Brain microvascular endothelial cell (primary cell): ENCODE measurements around the gene CNIH3.

Source experiments
- DNase-seq: peaks from one replicate; pipeline ENCODE4 v3.0.0-alpha.2; 2020
- H3K27ac ChIP-seq: fragments of 250-450 bp; sonication (Bioruptor Pico); 2 replicates; pipeline ENCODE4 v1.5.1; 2020; ENCODE audit warnings: mild to moderate bottlenecking, moderate library complexity
- H3K27me3 ChIP-seq: fragments of 250-450 bp; sonication (Bioruptor Pico); replicated peaks from 2 replicates; pipeline ENCODE4 v1.5.1; 2020; ENCODE audit warnings: mild to moderate bottlenecking
- H3K36me3 ChIP-seq: fragments of 250-450 bp; sonication (Bioruptor Pico); replicated peaks from 2 replicates; pipeline ENCODE4 v1.5.1; 2020; ENCODE audit warnings: mild to moderate bottlenecking
- H3K4me3 ChIP-seq: 2 replicates; pipeline ENCODE4 v1.5.1; 2011; ENCODE audit warnings: low read depth, mild to moderate bottlenecking, control low read depth, low read length, moderate library complexity
- in situ Hi-C: cut with HindIII; loops from 2 replicates; pipeline ENCODE4 v1.10.0; 2017; ENCODE audit warnings: low sequenced_read_pairs, low pct_ligation_motif_present
- TF ChIP-seq, protein P1 (sequence below): IDR thresholded peaks from 2 replicates; pipeline ENCODE4 v1.5.1; 2011; ENCODE audit warnings: low read depth, mild to moderate bottlenecking, moderate library complexity, low read length, control low read depth, inconsistent platforms; ENCODE audit errors: missing control alignments

CNIH3 gene

DNA sequence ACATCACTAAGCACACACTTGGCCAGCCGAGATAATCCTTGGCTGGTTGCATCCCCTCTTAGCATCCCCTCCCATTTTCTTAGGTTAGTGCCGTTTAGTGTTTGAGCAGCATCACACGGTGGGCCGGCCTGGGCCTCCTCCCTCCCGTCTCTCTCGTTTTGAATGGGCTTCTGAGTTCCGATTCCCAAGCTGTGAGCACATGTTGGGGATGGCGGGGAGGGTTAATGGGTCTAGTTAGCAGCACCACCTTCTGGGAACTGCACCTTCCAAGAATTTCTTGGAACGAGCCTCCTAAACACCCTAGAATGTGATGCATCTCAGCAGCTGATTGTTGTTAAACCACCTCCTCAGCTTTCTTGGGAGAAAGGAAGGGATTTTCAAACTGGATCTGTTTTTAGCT is 73.3 kb downstream of the CNIH3 start:
- in situ Hi-C loops = no loop called here
- no peaks in the 10 kb centered on the region for H3K27me3 ChIP-seq
- H3K36me3 ChIP-seq = no peaks in the 10 kb centered on the region
- H3K4me3 ChIP-seq = no peak overlapping the region
- no peak overlapping the region for H3K27ac ChIP-seq
- TF ChIP-seq, protein P1, sequence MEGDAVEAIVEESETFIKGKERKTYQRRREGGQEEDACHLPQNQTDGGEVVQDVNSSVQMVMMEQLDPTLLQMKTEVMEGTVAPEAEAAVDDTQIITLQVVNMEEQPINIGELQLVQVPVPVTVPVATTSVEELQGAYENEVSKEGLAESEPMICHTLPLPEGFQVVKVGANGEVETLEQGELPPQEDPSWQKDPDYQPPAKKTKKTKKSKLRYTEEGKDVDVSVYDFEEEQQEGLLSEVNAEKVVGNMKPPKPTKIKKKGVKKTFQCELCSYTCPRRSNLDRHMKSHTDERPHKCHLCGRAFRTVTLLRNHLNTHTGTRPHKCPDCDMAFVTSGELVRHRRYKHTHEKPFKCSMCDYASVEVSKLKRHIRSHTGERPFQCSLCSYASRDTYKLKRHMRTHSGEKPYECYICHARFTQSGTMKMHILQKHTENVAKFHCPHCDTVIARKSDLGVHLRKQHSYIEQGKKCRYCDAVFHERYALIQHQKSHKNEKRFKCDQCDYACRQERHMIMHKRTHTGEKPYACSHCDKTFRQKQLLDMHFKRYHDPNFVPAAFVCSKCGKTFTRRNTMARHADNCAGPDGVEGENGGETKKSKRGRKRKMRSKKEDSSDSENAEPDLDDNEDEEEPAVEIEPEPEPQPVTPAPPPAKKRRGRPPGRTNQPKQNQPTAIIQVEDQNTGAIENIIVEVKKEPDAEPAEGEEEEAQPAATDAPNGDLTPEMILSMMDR = no peak
- DNase-seq = no peak

DNA sequence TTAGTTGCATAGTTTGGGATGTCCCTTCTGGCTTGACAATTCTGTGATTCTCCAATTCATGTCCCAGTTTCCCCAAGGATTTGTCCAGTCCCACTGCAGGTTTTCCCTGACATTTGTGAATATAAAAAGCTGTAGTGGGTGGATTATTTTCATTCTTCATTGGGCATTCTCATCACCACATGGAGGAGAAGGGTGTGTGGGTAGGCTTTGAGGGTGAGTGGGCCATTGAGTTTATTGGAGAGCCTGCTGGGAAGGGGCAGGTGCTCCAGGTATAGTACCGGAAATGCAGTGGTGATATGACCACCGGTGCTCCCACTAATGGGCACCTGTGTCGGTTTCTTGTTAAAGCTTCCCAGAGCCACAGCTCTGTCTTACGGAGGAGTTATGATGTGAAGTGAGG is 74.5 kb downstream of the CNIH3 start:
- Histone ChIP-seq H3K4me3 (no peak overlapping the region), H3K36me3 (no peaks in the 10 kb centered on the region), H3K27me3 (no peaks in the 10 kb centered on the region), H3K27ac (no peak overlapping the region)
- TF ChIP-seq, protein P1 = no peak
- in situ Hi-C loops = no loop called here
- DNase-seq = no peak

DNA sequence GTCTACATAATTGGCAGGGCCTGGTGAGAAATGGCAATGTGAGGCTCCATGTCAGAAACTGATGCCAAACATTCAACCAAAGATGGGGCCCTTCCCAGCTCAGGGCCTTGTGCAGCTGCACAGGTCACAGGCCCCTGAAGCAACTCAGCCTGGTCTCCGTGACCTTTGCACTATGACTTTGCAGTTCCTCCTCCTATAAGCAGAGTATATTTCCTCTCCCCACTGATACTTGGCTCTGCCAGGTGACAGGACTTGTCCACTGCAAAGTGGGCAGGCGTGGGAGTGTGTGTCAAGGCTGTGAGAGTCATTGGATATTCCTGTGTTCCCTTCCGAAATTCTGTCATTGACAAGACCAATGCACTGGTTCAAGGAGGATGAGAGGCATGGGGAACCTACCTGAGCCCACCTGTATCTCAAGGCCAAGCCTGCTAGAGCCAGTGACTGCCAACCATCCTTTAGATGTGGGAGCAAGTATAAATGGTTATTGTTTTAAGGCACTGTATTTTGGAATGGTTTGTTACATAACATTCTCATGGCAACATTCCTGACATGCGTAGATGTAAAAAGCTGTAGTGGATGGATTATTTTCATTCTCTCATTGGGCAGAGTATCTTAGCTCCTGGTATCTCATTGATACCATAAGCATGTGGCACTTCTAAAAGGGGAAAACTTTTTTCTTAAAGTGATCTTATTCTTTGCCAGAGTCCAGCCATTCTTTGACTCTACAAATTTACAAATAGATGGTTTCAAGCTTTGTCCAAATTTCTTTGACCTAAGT is 75.2 kb downstream of the CNIH3 start:
- no peak for DNase-seq
- H3K36me3 ChIP-seq = no peaks in the 10 kb centered on the region
- H3K27me3 ChIP-seq = no peaks in the 10 kb centered on the region
- no peak overlapping the region for H3K27ac ChIP-seq
- TF ChIP-seq, protein P1 = no peak
- no peak overlapping the region for H3K4me3 ChIP-seq
- in situ Hi-C loops = no loop called here

DNA sequence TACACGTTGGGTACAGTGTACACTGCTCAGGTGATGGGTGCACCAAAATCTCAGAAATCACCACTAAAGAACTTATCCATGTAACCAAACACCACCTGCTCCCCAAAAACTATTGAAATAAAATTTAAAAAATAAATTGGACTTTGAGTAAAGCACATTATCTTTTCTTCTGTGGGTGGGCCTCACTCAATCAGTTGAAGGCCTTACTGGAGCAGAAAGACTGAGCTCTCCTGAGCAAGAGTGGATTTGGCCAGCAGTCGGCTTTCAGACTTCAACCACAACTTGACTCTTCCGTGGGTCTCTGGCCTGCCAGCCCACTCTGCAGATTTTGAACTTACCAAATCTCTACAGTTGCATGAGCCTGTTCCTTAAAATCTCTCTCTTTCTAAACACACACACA is 78.9 kb downstream of the CNIH3 start:
- Histone ChIP-seq H3K27me3 (no peaks in the 10 kb centered on the region), H3K27ac (no peak overlapping the region), H3K4me3 (no peak overlapping the region), H3K36me3 (no peaks in the 10 kb centered on the region)
- TF ChIP-seq, protein P1 = no peak
- no peak for DNase-seq
- in situ Hi-C loops = no loop called here

DNA sequence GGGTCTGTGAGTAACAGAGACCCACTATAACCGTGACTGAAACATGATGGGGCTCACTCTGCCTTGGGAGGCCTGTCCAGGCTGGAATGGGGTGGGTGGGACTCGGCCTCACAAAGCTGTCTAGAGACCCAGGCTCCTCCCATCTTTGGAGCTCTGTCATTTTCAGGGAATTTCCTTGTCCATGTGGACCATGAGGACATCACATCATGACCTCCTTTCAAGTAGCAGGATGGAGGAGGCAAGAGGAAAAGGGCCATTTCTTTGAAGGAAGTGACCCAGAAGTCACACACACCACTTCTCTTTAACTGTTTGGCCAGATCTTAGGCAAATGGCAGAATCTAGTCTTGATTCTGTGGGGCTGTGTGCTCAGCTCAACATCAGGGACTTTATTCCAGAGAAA is 79.9 kb downstream of the CNIH3 start:
- Histone ChIP-seq H3K27ac (no peak overlapping the region), H3K27me3 (no peaks in the 10 kb centered on the region), H3K4me3 (no peak overlapping the region), H3K36me3 (no peaks in the 10 kb centered on the region)
- DNase-seq = no peak
- TF ChIP-seq, protein P1 = no peak
- in situ Hi-C loops = no loop called here
